ENCODE measurements around the gene TCHHL1.

Gene TCHHL1

GRCh38 chr1:152107984-152108881, 19.4 kb upstream of the TCHHL1 start:
- H3K4me3 ChIP-seq (ENCODE audit: low read length) = no peak overlapping the region

GRCh38 chr1:152107031-152107983, 18.4 kb upstream of the TCHHL1 start:
- H3K27me3 ChIP-seq (ENCODE audit: low read depth, low read length) = 0 out of 2 replicates have a peak, but pooled peaks cover 2% of the 10 kb centered on the region
- no peak overlapping the region for H3K4me2 ChIP-seq (ENCODE audit: low read length)
- no peak overlapping the region for H3K9ac ChIP-seq (ENCODE audit: low read length)
- no peaks in the 10 kb centered on the region for H3K79me2 ChIP-seq (ENCODE audit: low read length)
- no peaks in the 10 kb centered on the region for H3K4me1 ChIP-seq (ENCODE audit: low read length)
- TF ChIP-seq CTCF (IDR thresholded peaks at IDR 0.05; ENCODE audit: low read depth, low read length) (no peak), EZH2phosphoT487 (IDR thresholded peaks at IDR 0.05; ENCODE audit: low read depth) (no peak)
- no peak overlapping the region for H3K27ac ChIP-seq (ENCODE audit: low read length)
- H3K9me3 ChIP-seq (ENCODE audit: insufficient read depth, low read length) = peaks cover 10% of the 10 kb centered on the region; the same call in 1 of the 2 replicates
- no peaks in the 10 kb centered on the region for H3K36me3 ChIP-seq (replicated peaks; ENCODE audit: low read depth, low read length)
- H2AFZ ChIP-seq (ENCODE audit: low read depth, low read length) = no peak overlapping the region
- H3K4me3 ChIP-seq (ENCODE audit: low read length) = no peak overlapping the region
- H4K20me1 ChIP-seq (ENCODE audit: insufficient read depth, low read length) = no peaks in the 10 kb centered on the region

More at GRCh38 chr1:152107984-152108881, 19.4 kb upstream of the TCHHL1 start:
- Histone ChIP-seq H3K9me3 (ENCODE audit: insufficient read depth, low read length) (peaks cover 13% of the 10 kb centered on the region; the same call in 1 of the 2 replicates), H2AFZ (ENCODE audit: low read depth, low read length) (no peak overlapping the region), H3K36me3 (replicated peaks; ENCODE audit: low read depth, low read length) (no peaks in the 10 kb centered on the region), H3K4me2 (ENCODE audit: low read length) (no peak overlapping the region), H3K27ac (ENCODE audit: low read length) (no peak overlapping the region), H3K9ac (ENCODE audit: low read length) (no peak overlapping the region), H3K79me2 (ENCODE audit: low read length) (no peaks in the 10 kb centered on the region), H3K4me1 (ENCODE audit: low read length) (no peaks in the 10 kb centered on the region), H3K27me3 (ENCODE audit: low read depth, low read length) (peaks cover 6% of the 10 kb centered on the region), H4K20me1 (ENCODE audit: insufficient read depth, low read length) (no peaks in the 10 kb centered on the region)
- TF ChIP-seq CTCF (IDR thresholded peaks at IDR 0.05; ENCODE audit: low read depth, low read length) (no peak), EZH2phosphoT487 (IDR thresholded peaks at IDR 0.05; ENCODE audit: low read depth) (no peak)

GRCh38 chr1:152104854-152105253, 16.0 kb upstream of the TCHHL1 start:
- TF ChIP-seq EZH2phosphoT487 (IDR thresholded peaks at IDR 0.05; ENCODE audit: low read depth) = no peak
- H3K27me3 ChIP-seq (ENCODE audit: low read depth, low read length) = 0 out of 2 replicates have a peak, but pooled peaks cover 9% of the 10 kb centered on the region
- no peaks in the 10 kb centered on the region for H3K36me3 ChIP-seq (replicated peaks; ENCODE audit: low read depth, low read length)
- H3K9ac ChIP-seq (ENCODE audit: low read length) = no peak overlapping the region
- no peaks in the 10 kb centered on the region for H3K4me1 ChIP-seq (ENCODE audit: low read length)
- H3K9me3 ChIP-seq (ENCODE audit: insufficient read depth, low read length) = peaks cover 2% of the 10 kb centered on the region; the same call in 1 of the 2 replicates
- no peaks in the 10 kb centered on the region for H4K20me1 ChIP-seq (ENCODE audit: insufficient read depth, low read length)
- H3K79me2 ChIP-seq (ENCODE audit: low read length) = no peaks in the 10 kb centered on the region
- no peak overlapping the region for H3K4me3 ChIP-seq (ENCODE audit: low read length)
- H3K27ac ChIP-seq (ENCODE audit: low read length) = no peak overlapping the region
- no peak overlapping the region for H2AFZ ChIP-seq (ENCODE audit: low read depth, low read length)
- H3K4me2 ChIP-seq (ENCODE audit: low read length) = no peak overlapping the region

GRCh38 chr1:152096931-152097330, 8.1 kb upstream of the TCHHL1 start:
- Histone ChIP-seq H3K79me2 (ENCODE audit: low read length) (no peaks in the 10 kb centered on the region), H2AFZ (ENCODE audit: low read depth, low read length) (no peak overlapping the region), H3K9ac (ENCODE audit: low read length) (no peak overlapping the region), H3K36me3 (replicated peaks; ENCODE audit: low read depth, low read length) (no peaks in the 10 kb centered on the region), H3K4me2 (ENCODE audit: low read length) (no peak overlapping the region), H3K27ac (ENCODE audit: low read length) (no peak overlapping the region), H4K20me1 (ENCODE audit: insufficient read depth, low read length) (no peaks in the 10 kb centered on the region), H3K9me3 (ENCODE audit: insufficient read depth, low read length) (no peaks in the 10 kb centered on the region), H3K4me1 (ENCODE audit: low read length) (no peaks in the 10 kb centered on the region), H3K4me3 (ENCODE audit: low read length) (no peak overlapping the region), H3K27me3 (ENCODE audit: low read depth, low read length) (peaks cover 33% of the 10 kb centered on the region)
- TF ChIP-seq EZH2phosphoT487 (IDR thresholded peaks at IDR 0.05; ENCODE audit: low read depth) = no peak
- TF ChIP-seq CTCF (IDR thresholded peaks at IDR 0.05; ENCODE audit: low read depth, low read length) = no peak
